SK-N-SH (cell line): ENCODE results near the gene CKMT1B. TPM values are rescaled to one million over a fixed set of nuclear protein-coding genes. Genes with fewer than 3 reads are reported as not detected.
A peak's percentile ranks its signal among the peaks of the same experiment; 100 is the strongest.

Experiments
- CTCF ChIA-PET: fragments of 300-600, 350-600 bp; formaldehyde crosslinking; extraction: SDS; loops from one replicate; lab custom pipeline; 2021; lab: Yijun Ruan, JAX
- POLR2A ChIA-PET: fragments of 350-600 bp; sonication (Branson Sonifier 250); formaldehyde crosslinking; extraction: SDS; loops from one replicate; lab custom pipeline; 2020; ENCODE audit warnings: antibody characterized with exemption, inconsistent platforms; lab: Yijun Ruan, JAX
- DNase-seq: peaks from one replicate; pipeline ENCODE4 v3.0.0; 2012
- H2AFZ ChIP-seq: fragments of 200-600 bp; sonication (generic); 2 replicates; pipeline ENCODE4 v1.8.1; 2016; ENCODE audit warnings: antibody characterized with exemption, mild to moderate bottlenecking, low read depth
- H3F3A ChIP-seq: fragments of 200-600 bp; sonication (generic); replicated peaks from 2 replicates; pipeline ENCODE3; 2016; ENCODE audit warnings: antibody characterized with exemption, mild to moderate bottlenecking; ENCODE audit not compliant: insufficient read depth
- H3K27ac ChIP-seq, 2 experiments: fragments of 200-500 bp in 1 of 2; fragments of 200-600 bp in 1 of 2; sonication (Bioruptor generic) in 1 of 2; sonication (generic), shearing (Covaris generic) in 1 of 2; 2 replicates each; pipeline versions ENCODE4 v1.5.1 to v1.6.1; 2014 to 2016; ENCODE audit warnings: low read depth in 2 of 2, inconsistent platforms in 1 of 2, low read length in 1 of 2, mild to moderate bottlenecking in 1 of 2, mixed read lengths in 1 of 2
- H3K27me3 ChIP-seq: fragments of 200-600 bp; sonication (generic), shearing (Covaris generic); 2 replicates; pipeline ENCODE4 v1.6.1; 2016; ENCODE audit warnings: mixed run types; ENCODE audit not compliant: insufficient read depth
- H3K36me3 ChIP-seq, 2 experiments: fragments of 200-500 bp in 1 of 2; fragments of 200-600 bp in 1 of 2; sonication (Bioruptor generic) in 1 of 2; sonication (generic) in 1 of 2; replicated peaks in 1 of 2; 2 replicates each; pipeline versions ENCODE3 to v1.5.1; 2014 to 2016; ENCODE audit warnings: low read length in 1 of 2, mild to moderate bottlenecking in 1 of 2; ENCODE audit not compliant: insufficient read depth in 2 of 2, control insufficient read depth in 1 of 2
- H3K4me1 ChIP-seq, 2 experiments: fragments of 200-500 bp in 1 of 2; fragments of 200-600 bp in 1 of 2; sonication (Bioruptor generic) in 1 of 2; sonication (generic), shearing (Covaris generic) in 1 of 2; 2 replicates each; pipeline versions ENCODE4 v1.5.1 to v1.6.1; 2014 to 2016; ENCODE audit warnings: low read depth in 1 of 2, low read length in 1 of 2, mixed run types in 1 of 2; ENCODE audit not compliant: insufficient read depth in 2 of 2, control insufficient read depth in 1 of 2
- H3K4me2 ChIP-seq: fragments of 200-600 bp; sonication (generic), shearing (Covaris generic); 2 replicates; pipeline ENCODE4 v1.6.1; 2017; ENCODE audit warnings: mixed run types
- H3K4me3 ChIP-seq, 2 experiments: fragments of 200-500 bp in 1 of 2; fragments of 200-600 bp in 1 of 2; sonication (Bioruptor generic) in 1 of 2; sonication (generic), shearing (Covaris generic) in 1 of 2; 2 replicates each; pipeline versions ENCODE4 v1.5.1 to v1.8.1; 2014 to 2016; ENCODE audit warnings: low read depth in 2 of 2, inconsistent platforms in 1 of 2, low read length in 1 of 2, mild to moderate bottlenecking in 1 of 2, mixed read lengths in 1 of 2, moderate library complexity in 1 of 2
- H3K79me2 ChIP-seq: fragments of 200-600 bp; sonication (generic); 2 replicates; pipeline ENCODE4 v1.8.1; 2017; ENCODE audit warnings: mild to moderate bottlenecking; ENCODE audit not compliant: insufficient read depth
- H3K9ac ChIP-seq: fragments of 200-600 bp; sonication (generic); 2 replicates; pipeline ENCODE4 v1.6.1; 2017; ENCODE audit warnings: mixed run types
- H3K9me2 ChIP-seq: fragments of 200-600 bp; sonication (generic); 2 replicates; pipeline ENCODE4 v1.6.1; 2017; ENCODE audit warnings: mixed run types
- H3K9me3 ChIP-seq: fragments of 200-600 bp; sonication (generic); 2 replicates; pipeline ENCODE4 v1.6.1; 2017; ENCODE audit warnings: mixed run types, mild to moderate bottlenecking, moderate library complexity
- H4K20me1 ChIP-seq: fragments of 200-600 bp; sonication (generic); 2 replicates; pipeline ENCODE4 v1.6.1; 2017; ENCODE audit warnings: mild to moderate bottlenecking, mixed run types; ENCODE audit not compliant: insufficient read depth
- FOSL2 ChIP-seq: IDR thresholded peaks from 2 replicates; pipeline ENCODE4 v1.4.0; 2012; ENCODE audit warnings: low read depth, mild to moderate bottlenecking, moderate library complexity, borderline replicate concordance
- FOXM1 ChIP-seq: IDR thresholded peaks from 2 replicates; pipeline ENCODE4 v1.4.0; 2012; ENCODE audit warnings: low read depth, mild to moderate bottlenecking
- GABPA ChIP-seq: IDR thresholded peaks from 2 replicates; pipeline ENCODE4 v1.4.0; 2012; ENCODE audit warnings: low read depth, mild to moderate bottlenecking
- GATA2 ChIP-seq: sonication (generic); formaldehyde crosslinking; IDR thresholded peaks from 2 replicates; pipeline ENCODE4 v1.5.0; 2020; ENCODE audit warnings: mild to moderate bottlenecking, missing genetic modification reagents
- JUND ChIP-seq: IDR thresholded peaks from 2 replicates; pipeline ENCODE4 v1.4.0; 2012
- MEF2A ChIP-seq: IDR thresholded peaks from 2 replicates; pipeline ENCODE4 v1.4.0; 2012; ENCODE audit warnings: low read depth, borderline replicate concordance
- NRF1 ChIP-seq: IDR thresholded peaks from 2 replicates; pipeline ENCODE4 v1.6.1; 2012; ENCODE audit warnings: low read depth, mild to moderate bottlenecking, low read length
- SMC3 ChIP-seq: IDR thresholded peaks from 2 replicates; pipeline ENCODE4 v1.6.1; 2012; ENCODE audit warnings: low read depth, low read length, improper control_type of control experiment
- TAF1 ChIP-seq: IDR thresholded peaks from 2 replicates; pipeline ENCODE4 v1.6.1; 2012; ENCODE audit warnings: low read depth, mild to moderate bottlenecking, low read length, moderate library complexity, borderline replicate concordance
- TCF12 ChIP-seq: IDR thresholded peaks from 2 replicates; pipeline ENCODE4 v1.4.0; 2012
- TEAD4 ChIP-seq: IDR thresholded peaks from 2 replicates; pipeline ENCODE4 v1.4.0; 2012; ENCODE audit warnings: mild to moderate bottlenecking, borderline replicate concordance; ENCODE audit not compliant: insufficient read depth
- WGBS: methylation state at CpG from one replicate; pipeline ENCODE4 v1.1.6; 2017; ENCODE audit warnings: low lambda C conversion rate; 5-methylcytosine and 5-hydroxymethylcytosine counted together
- polyA plus RNA-seq, 3 experiments: library from polyadenylated mRNA; depleted of rRNA; stranded (reverse); fragments of >200 nt; gene quantifications; 2 replicates each; pipeline ENCODE4 v1.2.3, GENCODE V29; 2012
- TF ChIP-seq, protein P1 (sequence below): fragments of 200-600 bp; sonication (generic); IDR thresholded peaks from 2 replicates; pipeline ENCODE4 v1.6.1; 2017; ENCODE audit warnings: antibody characterized with exemption, mild to moderate bottlenecking, moderate library complexity
- TF ChIP-seq, protein P2 (sequence below): fragments of 150-350 bp; IDR thresholded peaks from 2 replicates; pipeline ENCODE4 v1.6.1; 2016; ENCODE audit warnings: mild to moderate bottlenecking, low read depth, low read length
- TF ChIP-seq, protein P3 (sequence below): IDR thresholded peaks from 2 replicates; pipeline ENCODE4 v1.4.0; 2012; ENCODE audit warnings: low read depth

CKMT1B gene
- polyA plus RNA-seq, 1 of the 3 experiments (the other 2 are of a cell fraction): 1.8 TPM

DNA sequence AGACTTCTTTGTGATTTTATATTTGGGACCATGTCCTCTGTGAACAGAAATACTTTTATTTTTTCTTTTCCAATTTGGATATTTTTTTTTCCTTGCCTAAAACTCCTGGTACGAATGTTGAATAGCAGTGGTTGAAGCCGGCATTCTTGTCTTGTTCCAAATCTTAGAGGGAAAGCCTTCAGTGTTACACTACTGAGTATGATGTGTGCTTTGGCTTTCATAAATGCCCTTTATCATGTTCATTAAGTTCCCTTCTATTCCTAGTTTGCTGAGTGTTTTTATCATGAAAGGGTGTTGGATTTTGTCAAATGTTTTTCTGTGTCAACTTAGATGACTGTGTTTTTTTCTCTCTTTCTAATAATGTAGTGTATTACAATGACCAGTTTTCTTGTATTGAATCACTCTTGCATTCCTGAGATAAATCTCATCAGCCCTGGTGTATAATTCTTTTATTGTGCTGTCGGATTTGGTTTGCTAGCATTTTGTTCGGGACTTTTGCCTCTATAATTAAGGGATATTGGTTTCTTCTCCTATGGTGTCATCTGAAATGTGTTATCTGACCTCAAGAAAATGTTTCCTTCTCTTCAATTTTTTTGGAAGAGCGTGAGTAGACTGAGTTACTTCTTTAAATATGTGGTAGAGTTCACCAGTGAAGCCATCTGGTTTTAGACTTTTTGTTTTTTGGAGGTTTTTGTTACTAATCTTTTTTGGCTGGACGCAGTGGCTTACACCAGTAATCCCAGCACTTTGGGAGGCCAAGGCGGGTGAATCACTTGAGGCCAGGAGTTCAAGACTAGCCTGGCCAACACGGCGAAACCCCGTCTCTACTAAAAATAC lies 43.1 kb upstream of the CKMT1B start:
- no peak overlapping the region for H3K4me3 ChIP-seq
- H3K36me3 ChIP-seq: no peaks in the 10 kb centered on the region
- no peaks in the 10 kb centered on the region for H3F3A ChIP-seq
- H4K20me1 ChIP-seq: no peaks in the 10 kb centered on the region
- CTCF ChIA-PET: no interaction called here
- POLR2A ChIA-PET: no interaction called here
- H3K9ac ChIP-seq: no peak overlapping the region
- WGBS: 72% methylated on average over 10 of the region's 10 CpGs
- peak overlapping the region in 1 of 2 experiments; percentile 35; a peak in 2 of 4 replicates for H3K27ac ChIP-seq
- H3K79me2 ChIP-seq: no peaks in the 10 kb centered on the region
- no peaks in the 10 kb centered on the region for H3K9me2 ChIP-seq
- no peaks in the 10 kb centered on the region for H3K4me1 ChIP-seq
- TF ChIP-seq JUND: 0 out of 2 replicates have a peak, but pooled peaks have one; percentile 6
- TF ChIP-seq FOSL2: peak; percentile 24; the same call in 1 of the 2 replicates
- 0 out of 2 replicates have a peak, but pooled peaks have one; percentile 7 for TF ChIP-seq TCF12
- no peak for TF ChIP-seq TEAD4
- TF ChIP-seq MEF2A: no peak
- TF ChIP-seq, all 33 proteins: peak for 3
- Histone ChIP-seq H3K27me3 (no peaks in the 10 kb centered on the region), H3K4me2 (no peak overlapping the region), H2AFZ (no peak overlapping the region), H3K9me3 (peaks cover 10% of the 10 kb centered on the region; the same call in 1 of the 2 replicates)
- DNase-seq: no peak

DNA sequence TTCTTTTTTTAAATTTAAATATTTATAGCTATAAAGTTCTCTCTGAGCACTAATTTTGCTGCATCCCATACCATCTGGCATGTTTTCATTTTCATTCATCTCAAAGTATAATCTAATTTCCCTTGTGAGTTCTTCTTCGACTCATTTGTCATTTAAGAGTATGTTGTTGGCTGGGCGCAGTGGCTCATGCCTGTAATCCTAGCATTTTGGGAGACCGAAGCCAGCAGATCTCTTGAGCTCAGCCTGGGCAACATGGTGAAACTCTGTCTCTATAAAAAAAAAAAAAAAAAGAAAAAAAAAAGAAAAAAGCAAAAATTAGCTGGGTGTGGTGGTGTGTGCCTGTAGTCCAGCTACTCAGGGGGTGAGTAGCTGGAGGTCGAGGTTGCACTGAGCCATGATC lies 41.6 kb upstream of the CKMT1B start:
- CTCF ChIA-PET: interaction anchor here (0.8 kb wide), 1 partner anchor 9 kb away, joined by 3 read pairs; no protein-coding TSS in a partner anchor
- POLR2A ChIA-PET: no interaction called here
- Histone ChIP-seq H3K9ac (no peak overlapping the region), H3K27ac (no peak overlapping the region), H3K79me2 (no peaks in the 10 kb centered on the region), H2AFZ (no peak overlapping the region), H3K27me3 (no peaks in the 10 kb centered on the region), H3K4me1 (no peaks in the 10 kb centered on the region), H3F3A (no peaks in the 10 kb centered on the region), H3K4me2 (no peak overlapping the region), H3K9me2 (no peaks in the 10 kb centered on the region), H3K9me3 (peaks cover 5% of the 10 kb centered on the region; the same call in 1 of the 2 replicates), H4K20me1 (no peaks in the 10 kb centered on the region), H3K36me3 (no peaks in the 10 kb centered on the region), H3K4me3 (no peak overlapping the region)
- no peak for DNase-seq
- WGBS: 83% methylated on average over 4 of the region's 4 CpGs
- TF ChIP-seq FOXM1 (no peak), SMC3 (no peak), TCF12 (no peak), MEF2A (no peak), GABPA (no peak), GATA2 (CRISPR knock-in tag) (no peak), NRF1 (no peak), TAF1 (no peak)
- TF ChIP-seq, protein P1, sequence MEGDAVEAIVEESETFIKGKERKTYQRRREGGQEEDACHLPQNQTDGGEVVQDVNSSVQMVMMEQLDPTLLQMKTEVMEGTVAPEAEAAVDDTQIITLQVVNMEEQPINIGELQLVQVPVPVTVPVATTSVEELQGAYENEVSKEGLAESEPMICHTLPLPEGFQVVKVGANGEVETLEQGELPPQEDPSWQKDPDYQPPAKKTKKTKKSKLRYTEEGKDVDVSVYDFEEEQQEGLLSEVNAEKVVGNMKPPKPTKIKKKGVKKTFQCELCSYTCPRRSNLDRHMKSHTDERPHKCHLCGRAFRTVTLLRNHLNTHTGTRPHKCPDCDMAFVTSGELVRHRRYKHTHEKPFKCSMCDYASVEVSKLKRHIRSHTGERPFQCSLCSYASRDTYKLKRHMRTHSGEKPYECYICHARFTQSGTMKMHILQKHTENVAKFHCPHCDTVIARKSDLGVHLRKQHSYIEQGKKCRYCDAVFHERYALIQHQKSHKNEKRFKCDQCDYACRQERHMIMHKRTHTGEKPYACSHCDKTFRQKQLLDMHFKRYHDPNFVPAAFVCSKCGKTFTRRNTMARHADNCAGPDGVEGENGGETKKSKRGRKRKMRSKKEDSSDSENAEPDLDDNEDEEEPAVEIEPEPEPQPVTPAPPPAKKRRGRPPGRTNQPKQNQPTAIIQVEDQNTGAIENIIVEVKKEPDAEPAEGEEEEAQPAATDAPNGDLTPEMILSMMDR: no peak
- TF ChIP-seq, protein P2, sequence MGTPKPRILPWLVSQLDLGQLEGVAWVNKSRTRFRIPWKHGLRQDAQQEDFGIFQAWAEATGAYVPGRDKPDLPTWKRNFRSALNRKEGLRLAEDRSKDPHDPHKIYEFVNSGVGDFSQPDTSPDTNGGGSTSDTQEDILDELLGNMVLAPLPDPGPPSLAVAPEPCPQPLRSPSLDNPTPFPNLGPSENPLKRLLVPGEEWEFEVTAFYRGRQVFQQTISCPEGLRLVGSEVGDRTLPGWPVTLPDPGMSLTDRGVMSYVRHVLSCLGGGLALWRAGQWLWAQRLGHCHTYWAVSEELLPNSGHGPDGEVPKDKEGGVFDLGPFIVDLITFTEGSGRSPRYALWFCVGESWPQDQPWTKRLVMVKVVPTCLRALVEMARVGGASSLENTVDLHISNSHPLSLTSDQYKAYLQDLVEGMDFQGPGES: no peak
- TF ChIP-seq, protein P3, sequence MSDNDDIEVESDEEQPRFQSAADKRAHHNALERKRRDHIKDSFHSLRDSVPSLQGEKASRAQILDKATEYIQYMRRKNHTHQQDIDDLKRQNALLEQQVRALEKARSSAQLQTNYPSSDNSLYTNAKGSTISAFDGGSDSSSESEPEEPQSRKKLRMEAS: no peak
